HepG2 (cell line): Measurements from ENCODE around the gene DDIT4. TPM values are rescaled to one million over a fixed set of nuclear protein-coding genes. Genes with fewer than 3 reads are reported as not detected.

ENCODE experiments used
- ATAC-seq: fragments of 200-7000 bp; cut with Tn5 transposase; 3 replicates; pipeline ENCODE4 v1.9.1; 2020; ENCODE audit warnings: mild to moderate bottlenecking, moderate library complexity
- BruUV-seq: library from RNA; stranded (reverse); fragments of 400-500 nt; replicated peaks from 2 replicates; lab custom pipeline; 2021; lab: Mats Ljungman, UMichigan
- CTCF ChIA-PET: fragments of 300-600 bp; formaldehyde crosslinking; extraction: SDS; loops from one replicate; lab custom pipeline; 2021; ENCODE audit warnings: low total read pairs, inconsistent platforms, low intra/inter-chr PET ratio; lab: Yijun Ruan, JAX
- POLR2A ChIA-PET: fragments of 350-600 bp; sonication (Branson Sonifier 250); formaldehyde crosslinking; loops from one replicate; lab custom pipeline; 2020; ENCODE audit warnings: antibody characterized with exemption, inconsistent platforms; lab: Yijun Ruan, JAX
- DNase-seq: peaks from one replicate; pipeline ENCODE4 v3.0.0-alpha.2; 2015; ENCODE audit warnings: low spot score
- FAIRE-seq: peaks from 3 replicates; lab custom pipeline; 2011; peaks lifted over from hg19 to GRCh38; lab: Jason Lieb, UNC
- H2AFZ ChIP-seq: one replicate; pipeline ENCODE4 v1.6.1; 2011; ENCODE audit warnings: low read length, inconsistent platforms
- H3K27ac ChIP-seq: fragments of 300-600 bp; 3 replicates; pipeline ENCODE4 v1.8.0; 2011; ENCODE audit warnings: mixed run types, mild to moderate bottlenecking, mixed read lengths, low read length, inconsistent platforms; ENCODE audit not compliant: insufficient read depth; ENCODE audit errors: extremely low read length
- H3K27me3 ChIP-seq, 2 experiments: fragments of 200-600 bp in 1 of 2; 2 replicates in 1 of 2; 3 replicates in 1 of 2; pipeline versions ENCODE4 v1.6.0 to v1.8.0; 2011; ENCODE audit warnings: low read length in 2 of 2, mild to moderate bottlenecking in 2 of 2, moderate library complexity in 2 of 2, inconsistent platforms in 1 of 2; ENCODE audit not compliant: insufficient read depth in 2 of 2, control insufficient read depth in 1 of 2
- H3K36me3 ChIP-seq, 2 experiments: fragments of 200-600 bp in 1 of 2; replicated peaks in 1 of 2; 2 replicates in 1 of 2; 3 replicates in 1 of 2; pipeline versions ENCODE4 v1.5.1 to v1.8.0; 2011; ENCODE audit warnings: low read length in 2 of 2, inconsistent platforms in 1 of 2; ENCODE audit not compliant: insufficient read depth in 2 of 2, control insufficient read depth in 1 of 2
- H3K4me1 ChIP-seq: 2 replicates; pipeline ENCODE4 v1.5.1; 2012; ENCODE audit warnings: low read length, inconsistent platforms; ENCODE audit not compliant: insufficient read depth
- H3K4me2 ChIP-seq: 2 replicates; pipeline ENCODE4 v1.6.0; 2011; ENCODE audit warnings: low read depth, low read length, inconsistent platforms
- H3K4me3 ChIP-seq, 3 experiments: fragments of 200-600 bp in 1 of 3; sonication (generic), shearing (Covaris generic) in 1 of 3; replicated peaks in 1 of 3; 2 replicates each; pipeline ENCODE4 v1.5.1; 2011 to 2016; ENCODE audit warnings: low read length in 3 of 3, inconsistent platforms in 2 of 3, low read depth in 2 of 3, mild to moderate bottlenecking in 2 of 3, control low read depth in 1 of 3, mixed read lengths in 1 of 3; ENCODE audit not compliant: insufficient read depth in 1 of 3
- H3K79me2 ChIP-seq: one replicate; pipeline ENCODE4 v1.6.1; 2011; ENCODE audit warnings: low read length, inconsistent platforms; ENCODE audit not compliant: insufficient read depth
- H3K9ac ChIP-seq: 2 replicates; pipeline ENCODE4 v1.6.0; 2011; ENCODE audit warnings: mild to moderate bottlenecking, low read depth, low read length, inconsistent platforms; ENCODE audit not compliant: insufficient read depth
- H3K9me3 ChIP-seq: 2 replicates; pipeline ENCODE4 v1.5.1; 2012; ENCODE audit warnings: mild to moderate bottlenecking, low read length
- H4K20me1 ChIP-seq: 2 replicates; pipeline ENCODE4 v1.6.0; 2011; ENCODE audit warnings: inconsistent platforms, mild to moderate bottlenecking, low read length, moderate library complexity; ENCODE audit not compliant: insufficient read depth
- ATF4 ChIP-seq, 2 experiments: fragments of 450-650 bp in 1 of 2; sonication (generic) in 1 of 2; formaldehyde crosslinking; IDR thresholded peaks; 2 replicates each; pipeline versions ENCODE4 v1.5.0 to v1.8.0; 2020 to 2022; ENCODE audit warnings: mild to moderate bottlenecking in 1 of 2, missing genetic modification reagents in 1 of 2
- ELF3 ChIP-seq: IDR thresholded peaks from 2 replicates; pipeline ENCODE4 v1.6.1; 2016; ENCODE audit warnings: missing genetic modification reagents, missing compliant biosample characterization
- HMG20B ChIP-seq: conservative IDR thresholded peaks from 2 replicates; pipeline ENCODE4 v1.6.1; 2016; ENCODE audit warnings: missing genetic modification reagents, missing compliant biosample characterization
- HOXA3 ChIP-seq: sonication (generic); formaldehyde crosslinking; IDR thresholded peaks from 2 replicates; pipeline ENCODE4 v1.5.0; 2020; ENCODE audit warnings: missing genetic modification reagents
- IKZF5 ChIP-seq: IDR thresholded peaks from 2 replicates; pipeline ENCODE4 v1.6.1; 2018; ENCODE audit warnings: missing genetic modification reagents, mild to moderate bottlenecking, missing compliant biosample characterization
- KDM3A ChIP-seq: IDR thresholded peaks from 2 replicates; pipeline ENCODE4 v1.6.1; 2018; ENCODE audit warnings: low read depth, missing compliant biosample characterization
- LCORL ChIP-seq, 2 experiments: fragments of 450-650 bp in 1 of 2; sonication (generic) in 1 of 2; formaldehyde crosslinking in 1 of 2; IDR thresholded peaks; 2 replicates each; pipeline versions ENCODE4 v1.5.0 to v1.6.1; 2017 to 2020; ENCODE audit warnings: antibody characterized with exemption in 1 of 2, missing genetic modification reagents in 1 of 2
- POGZ ChIP-seq: sonication (generic); formaldehyde crosslinking; IDR thresholded peaks from 2 replicates; pipeline ENCODE4 v1.4.0; 2020; ENCODE audit warnings: mild to moderate bottlenecking, missing genetic modification reagents
- RXRA ChIP-seq: sonication (generic); formaldehyde crosslinking; IDR thresholded peaks from 2 replicates; pipeline ENCODE4 v1.5.1; 2020; ENCODE audit warnings: missing genetic modification reagents
- SMC3 ChIP-seq: IDR thresholded peaks from 2 replicates; pipeline ENCODE4 v1.6.1; 2011; ENCODE audit warnings: low read length, improper control_type of control experiment
- ZNF260 ChIP-seq: sonication (generic); formaldehyde crosslinking; IDR thresholded peaks from 2 replicates; pipeline ENCODE4 v1.4.0; 2020; ENCODE audit warnings: missing genetic modification reagents, low read depth, mild to moderate bottlenecking, borderline replicate concordance
- ZNF326 ChIP-seq: sonication (generic); formaldehyde crosslinking; IDR thresholded peaks from 2 replicates; pipeline ENCODE4 v1.4.0; 2020; ENCODE audit warnings: missing genetic modification reagents, borderline replicate concordance
- ZNF549 ChIP-seq: sonication (generic); formaldehyde crosslinking; IDR thresholded peaks from 2 replicates; pipeline ENCODE4 v1.5.0; 2020; ENCODE audit warnings: missing genetic modification reagents
- ZNF678 ChIP-seq: sonication (generic); formaldehyde crosslinking; IDR thresholded peaks from 2 replicates; pipeline ENCODE4 v1.4.0; 2020; ENCODE audit warnings: mild to moderate bottlenecking, missing genetic modification reagents
- ZNF792 ChIP-seq: IDR thresholded peaks from 2 replicates; pipeline ENCODE4 v1.6.1; 2016
- ZNF878 ChIP-seq: sonication (generic); formaldehyde crosslinking; IDR thresholded peaks from 2 replicates; pipeline ENCODE4 v1.8.1; 2023; ENCODE audit warnings: mild to moderate bottlenecking, missing genetic modification reagents, moderate library complexity
- WGBS: methylation state at CpG from one replicate; pipeline ENCODE4 v1.1.6; 2017; ENCODE audit warnings: low lambda C conversion rate; 5-methylcytosine and 5-hydroxymethylcytosine counted together
- in situ Hi-C: cut with HindIII; loops from 2 replicates; pipeline ENCODE4 v1.10.0; 2017; ENCODE audit warnings: low pct_unique_long_range_greater_than_20kb; ENCODE audit not compliant: extremely low pct_ligation_motif_present
- intact Hi-C: fragments of 100-400 bp; cut with micrococcal nuclease; formaldehyde crosslinking; loops from one replicate; pipeline ENCODE4 v1.10.0; 2022; ENCODE audit not compliant: unreplicated experiment
- polyA plus RNA-seq, 8 experiments: library from polyadenylated mRNA; depleted of rRNA in 3 of 8; stranded (reverse) in 7 of 8; unstranded in 1 of 8; fragments of >200 nt; fragmentation: Illumina TruSeq in 4 of 8; extraction: Trizol in 4 of 8; gene quantifications; 2 replicates each; pipeline versions ENCODE4 v1.2.1 to v1.2.3, GENCODE V29; 2011 to 2016; ENCODE audit warnings: low read depth in 4 of 8, missing spikeins in 1 of 8, mixed read lengths in 1 of 8; ENCODE audit not compliant: insufficient read depth in 1 of 8
- total RNA-seq, 5 experiments: library from RNA; depleted of rRNA; stranded (reverse); fragments of >200 nt; fragmentation: Illumina TruSeq; extraction: Trizol; gene quantifications; 2 replicates each; pipeline ENCODE4 v1.2.3, GENCODE V29; 2016; ENCODE audit warnings: low read depth in 1 of 5
- TF ChIP-seq, protein P1 (sequence below): sonication (generic); formaldehyde crosslinking; conservative IDR thresholded peaks from 2 replicates; pipeline ENCODE4 v1.8.1; 2023; ENCODE audit warnings: missing genetic modification reagents
- TF ChIP-seq, protein P2 (sequence below), 2 experiments: sonication (generic) in 1 of 2; formaldehyde crosslinking in 1 of 2; IDR thresholded peaks; 2 replicates each; pipeline versions ENCODE4 v1.4.0 to v1.6.1; 2018 to 2020; ENCODE audit warnings: missing genetic modification reagents in 2 of 2, borderline replicate concordance in 1 of 2, low read depth in 1 of 2, mild to moderate bottlenecking in 1 of 2, missing biosample characterization in 1 of 2

The DDIT4 gene
- total and polyA plus RNA-seq, 2 of the 13 experiments (the other 11 are each of a cell fraction or from before 2014, with no cell fraction given), result 35.6 to 40.7 TPM

GRCh38 chr10:72320676-72321247 is 47.0 kb downstream of the DDIT4 start:
- FAIRE-seq (peak; percentile 72), DNase-seq (peak; percentile 93), ATAC-seq (peak; percentile 70)
- Histone ChIP-seq H3K4me2 (peak overlapping the region; percentile 98), H3K36me3 (no peaks in the 10 kb centered on the region), H3K9me3 (no peaks in the 10 kb centered on the region), H3K4me1 (peaks cover 94% of the 10 kb centered on the region), H2AFZ (no peak overlapping the region), H3K79me2 (no peaks in the 10 kb centered on the region), H3K9ac (peak overlapping the region; percentile 84), H3K27ac (peak overlapping the region; percentile 98), H3K4me3 (peak overlapping the region; percentile 54 to 75 (median 55); a peak in 5 of 6 replicates), H4K20me1 (no peaks in the 10 kb centered on the region), H3K27me3 (no peaks in the 10 kb centered on the region)
- no TSS peak for BruUV-seq
- in situ Hi-C loops (no loop called here), intact Hi-C loops (loop anchor here (10.0 kb wide), 1 partner anchor 96 kb away; no protein-coding TSS in a partner anchor)
- ChIA-PET POLR2A (interaction anchor here (0.5 to 8.1 kb wide), 34 partner anchors 9 to 357 kb away, joined by 3 to 322 read pairs (median 4); partner anchors contain the start of genes ANAPC16, ASCC1, DDIT4 and DNAJB12), CTCF (no interaction called here)
- WGBS, result 0% methylated on average over 3 of the region's 12 CpGs
- TF ChIP-seq ZNF260 (CRISPR knock-in tag), result 0 out of 2 replicates have a peak, but pooled peaks have one; percentile 51
- peak; percentile 61 for TF ChIP-seq ZNF878 (CRISPR knock-in tag)
- peak; percentile 99 to 100 for TF ChIP-seq ATF4 (CRISPR knock-in tag; IDR thresholded peaks at IDR 0.05)
- 0 out of 2 replicates have a peak, but pooled peaks have one; percentile 61 for TF ChIP-seq HMG20B
- peak; percentile 74 for TF ChIP-seq ELF3
- TF ChIP-seq IKZF5 (CRISPR knock-in tag), result 0 out of 2 replicates have a peak, but pooled peaks have one; percentile 13
- peak; percentile 43; the same call in 1 of the 2 replicates for TF ChIP-seq KDM3A (CRISPR knock-in tag)
- TF ChIP-seq SMC3, result peak; percentile 8; the same call in 1 of the 2 replicates
- peak; percentile 27; the same call in 1 of the 2 replicates for TF ChIP-seq RXRA
- TF ChIP-seq LCORL (IDR thresholded peaks at IDR 0.05), result no peak
- peak; percentile 87 for TF ChIP-seq LCORL (CRISPR knock-in tag; IDR thresholded peaks at IDR 0.05)
- TF ChIP-seq, protein P1, sequence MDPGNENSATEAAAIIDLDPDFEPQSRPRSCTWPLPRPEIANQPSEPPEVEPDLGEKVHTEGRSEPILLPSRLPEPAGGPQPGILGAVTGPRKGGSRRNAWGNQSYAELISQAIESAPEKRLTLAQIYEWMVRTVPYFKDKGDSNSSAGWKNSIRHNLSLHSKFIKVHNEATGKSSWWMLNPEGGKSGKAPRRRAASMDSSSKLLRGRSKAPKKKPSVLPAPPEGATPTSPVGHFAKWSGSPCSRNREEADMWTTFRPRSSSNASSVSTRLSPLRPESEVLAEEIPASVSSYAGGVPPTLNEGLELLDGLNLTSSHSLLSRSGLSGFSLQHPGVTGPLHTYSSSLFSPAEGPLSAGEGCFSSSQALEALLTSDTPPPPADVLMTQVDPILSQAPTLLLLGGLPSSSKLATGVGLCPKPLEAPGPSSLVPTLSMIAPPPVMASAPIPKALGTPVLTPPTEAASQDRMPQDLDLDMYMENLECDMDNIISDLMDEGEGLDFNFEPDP (CRISPR knock-in tag), result no peak
- no peak for TF ChIP-seq ZNF678
- TF ChIP-seq, protein P2, sequence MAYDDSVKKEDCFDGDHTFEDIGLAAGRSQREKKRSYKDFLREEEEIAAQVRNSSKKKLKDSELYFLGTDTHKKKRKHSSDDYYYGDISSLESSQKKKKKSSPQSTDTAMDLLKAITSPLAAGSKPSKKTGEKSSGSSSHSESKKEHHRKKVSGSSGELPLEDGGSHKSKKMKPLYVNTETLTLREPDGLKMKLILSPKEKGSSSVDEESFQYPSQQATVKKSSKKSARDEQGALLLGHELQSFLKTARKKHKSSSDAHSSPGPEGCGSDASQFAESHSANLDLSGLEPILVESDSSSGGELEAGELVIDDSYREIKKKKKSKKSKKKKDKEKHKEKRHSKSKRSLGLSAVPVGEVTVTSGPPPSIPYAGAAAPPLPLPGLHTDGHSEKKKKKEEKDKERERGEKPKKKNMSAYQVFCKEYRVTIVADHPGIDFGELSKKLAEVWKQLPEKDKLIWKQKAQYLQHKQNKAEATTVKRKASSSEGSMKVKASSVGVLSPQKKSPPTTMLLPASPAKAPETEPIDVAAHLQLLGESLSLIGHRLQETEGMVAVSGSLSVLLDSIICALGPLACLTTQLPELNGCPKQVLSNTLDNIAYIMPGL (CRISPR knock-in tag; IDR thresholded peaks at IDR 0.05; ENCODE audit: borderline replicate concordance in 1 of 2, low read depth in 1 of 2), result peak in 1 of 2 experiments; percentile 78; a peak in 2 of 4 replicates
- TF ChIP-seq POGZ (CRISPR knock-in tag), result peak; percentile 27; the same call in 1 of the 2 replicates
- TF ChIP-seq ZNF792 (CRISPR knock-in tag), result peak; percentile 77; the same call in 1 of the 2 replicates
- TF ChIP-seq HOXA3 (CRISPR knock-in tag), result peak; percentile 61; the same call in 1 of the 2 replicates
- no peak for TF ChIP-seq ZNF326 (CRISPR knock-in tag)
- no peak for TF ChIP-seq ZNF549 (CRISPR knock-in tag)
